Prostate gland (tissue), 2 donors: Measurements from ENCODE around the gene STK36. TPM values are rescaled to one million over a fixed set of nuclear protein-coding genes. Genes with fewer than 3 reads are reported as not detected.

Experiments used
- DNase-seq: peaks from one replicate; pipeline ENCODE4 v3.0.0-alpha.2; 2019; ENCODE audit warnings: low spot score
- H3K27ac ChIP-seq, 2 donors: fragments of 200-600 bp; sonication (generic); 2 replicates each; pipeline ENCODE4 v1.5.1; 2017 to 2019
- H3K27me3 ChIP-seq: fragments of 200-600 bp; sonication (generic); replicated peaks from 2 replicates; pipeline ENCODE4 v1.5.1; 2019; ENCODE audit not compliant: insufficient read depth
- H3K36me3 ChIP-seq, 2 donors: fragments of 200-600 bp; sonication (generic); 1 replicate in 1 of 2; 2 replicates in 1 of 2; pipeline versions ENCODE4 v1.5.1 to v1.8.1; 2017 to 2019
- H3K4me1 ChIP-seq: fragments of 200-600 bp; sonication (generic); replicated peaks from 2 replicates; pipeline ENCODE4 v1.5.1; 2019
- H3K4me3 ChIP-seq, 2 donors: fragments of 200-600 bp; sonication (generic); 2 replicates each; pipeline ENCODE4 v1.5.1; 2017 to 2019
- H3K9me3 ChIP-seq: fragments of 200-600 bp; sonication (generic); 2 replicates; pipeline ENCODE4 v1.5.1; 2017
- POLR2A ChIP-seq: fragments of 450-650 bp; IDR thresholded peaks from one replicate; pipeline ENCODE4 v1.6.1; 2016; ENCODE audit warnings: antibody characterized with exemption, mild to moderate bottlenecking
- POLR2AphosphoS5 ChIP-seq: sonication (generic); formaldehyde crosslinking; IDR thresholded peaks from one replicate; pipeline ENCODE4 v1.6.1; 2017; ENCODE audit warnings: antibody characterized with exemption
- WGBS: methylation state at CpG from one replicate; pipeline ENCODE4 v1.1.5; 2018; 5-methylcytosine and 5-hydroxymethylcytosine counted together
- intact Hi-C: fragments of 100-400 bp; cut with DNase I; formaldehyde crosslinking; loops from one replicate; pipeline ENCODE4 v1.14.2; 2022
- total RNA-seq, 2 donors: library from RNA; depleted of rRNA; stranded (reverse); fragments of >200 nt; gene quantifications; one replicate each; pipeline ENCODE4 v1.1.0, GENCODE V29; 2016
- TF ChIP-seq, protein P1 (sequence below), 4 experiments: fragments of 200-600 bp in 2 of 4; fragments of 450-650 bp in 2 of 4; sonication (generic) in 2 of 4; IDR thresholded peaks; 1 replicate in 3 of 4; 2 replicates in 1 of 4; pipeline ENCODE4 v1.5.1; 2016 to 2019; ENCODE audit warnings: antibody characterized with exemption in 4 of 4, mild to moderate bottlenecking in 2 of 4, moderate library complexity in 2 of 4

The STK36 gene
- total RNA-seq, 2 donors from 2014 or later, result 22.0 to 90.9 TPM

DNA sequence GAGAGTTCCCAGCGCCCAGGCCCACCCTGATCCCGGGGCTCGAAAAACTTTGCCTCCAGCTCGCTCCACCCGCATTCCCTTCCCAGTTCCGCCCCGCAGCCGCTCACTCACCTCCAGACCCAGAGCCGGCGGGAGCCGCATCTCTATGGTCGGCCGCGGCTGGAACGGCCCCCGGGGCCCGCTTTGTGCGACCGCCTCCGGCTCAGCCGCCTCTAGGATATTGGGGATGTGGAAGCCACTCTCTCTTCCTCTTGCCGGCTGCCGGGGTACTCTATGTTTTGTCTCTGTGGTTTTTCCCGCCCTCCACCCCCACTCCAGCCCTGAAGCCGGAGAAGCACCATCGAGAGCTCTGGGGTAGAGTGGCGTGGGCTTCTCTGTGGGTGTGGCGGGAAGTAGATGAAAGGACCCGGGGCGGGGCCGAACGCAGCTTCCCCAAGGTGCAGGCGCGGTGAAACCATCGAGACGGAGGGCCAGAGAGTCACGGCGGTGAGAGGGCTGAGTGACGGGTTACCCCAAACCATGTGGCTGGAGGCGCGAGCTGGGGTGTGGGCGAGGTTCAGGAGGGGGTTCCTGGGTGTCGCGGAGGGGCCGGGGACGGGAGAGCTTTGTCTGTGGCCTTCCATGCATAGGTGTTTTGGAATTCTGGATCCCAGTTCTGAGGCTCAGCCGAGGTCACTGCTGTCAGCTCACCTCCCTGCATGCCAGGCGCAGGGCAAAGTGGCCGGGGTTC, 12.5 kb upstream of the STK36 start, which contains the start of the genes BCS1L and ZNF142:
TSS of gene BCS1L (plus strand) at position 426 of the 730 bp plus-strand sequence. CDS start 1,305 bp downstream, outside the sequence.
TSS of gene ZNF142 (minus strand) at position 366 of the 730 bp plus-strand sequence. CDS start 3,194 bp downstream, outside the sequence.
- TF ChIP-seq, protein P1, sequence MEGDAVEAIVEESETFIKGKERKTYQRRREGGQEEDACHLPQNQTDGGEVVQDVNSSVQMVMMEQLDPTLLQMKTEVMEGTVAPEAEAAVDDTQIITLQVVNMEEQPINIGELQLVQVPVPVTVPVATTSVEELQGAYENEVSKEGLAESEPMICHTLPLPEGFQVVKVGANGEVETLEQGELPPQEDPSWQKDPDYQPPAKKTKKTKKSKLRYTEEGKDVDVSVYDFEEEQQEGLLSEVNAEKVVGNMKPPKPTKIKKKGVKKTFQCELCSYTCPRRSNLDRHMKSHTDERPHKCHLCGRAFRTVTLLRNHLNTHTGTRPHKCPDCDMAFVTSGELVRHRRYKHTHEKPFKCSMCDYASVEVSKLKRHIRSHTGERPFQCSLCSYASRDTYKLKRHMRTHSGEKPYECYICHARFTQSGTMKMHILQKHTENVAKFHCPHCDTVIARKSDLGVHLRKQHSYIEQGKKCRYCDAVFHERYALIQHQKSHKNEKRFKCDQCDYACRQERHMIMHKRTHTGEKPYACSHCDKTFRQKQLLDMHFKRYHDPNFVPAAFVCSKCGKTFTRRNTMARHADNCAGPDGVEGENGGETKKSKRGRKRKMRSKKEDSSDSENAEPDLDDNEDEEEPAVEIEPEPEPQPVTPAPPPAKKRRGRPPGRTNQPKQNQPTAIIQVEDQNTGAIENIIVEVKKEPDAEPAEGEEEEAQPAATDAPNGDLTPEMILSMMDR (IDR thresholded peaks at IDR 0.05), result peak in 1 of 4 experiments; percentile 8
- peak; percentile 91 for TF ChIP-seq POLR2AphosphoS5
- TF ChIP-seq POLR2A, result peak; percentile 48
- peak; percentile 92 for DNase-seq
- Histone ChIP-seq H3K9me3 (no peaks in the 10 kb centered on the region), H3K4me3 (peak within 1 kb of the TSS; percentile 68 to 82), H3K4me1 (no peaks in the 10 kb centered on the region), H3K27me3 (no peaks in the 10 kb centered on the region), H3K36me3 (peaks cover 7 to 8% of the 10 kb centered on the region in 2 donors), H3K27ac (peak within 1 kb of the TSS; percentile 70 to 81)
- under 1% methylated on average over 49 of the region's 49 CpGs for WGBS
- intact Hi-C loops, result loop anchor here (5.0 kb wide), 1 partner anchor 367 kb away; the partner anchor contains the start of gene TMBIM1

DNA sequence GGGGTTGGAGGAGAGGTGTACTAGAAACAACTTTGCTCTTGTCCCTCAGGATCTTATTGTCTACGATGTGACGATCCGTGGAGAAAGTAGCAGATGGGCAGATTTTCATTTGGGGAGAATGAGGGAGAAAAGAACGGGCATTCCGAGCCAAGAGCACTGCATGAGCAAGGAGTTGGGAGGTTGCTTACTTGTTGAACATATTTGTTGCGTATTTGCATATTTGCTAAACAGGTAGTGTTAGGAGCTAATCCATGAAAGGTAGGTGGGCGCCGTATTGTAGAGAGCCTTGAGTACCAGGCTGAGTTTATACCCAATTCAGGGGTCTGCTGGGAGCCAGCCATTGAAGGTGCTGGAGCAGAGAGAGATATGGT, 11.9 kb upstream of the STK36 start:
- peak overlapping the region; percentile 68 to 82 for H3K4me3 ChIP-seq
- peak overlapping the region; percentile 70 to 81 for H3K27ac ChIP-seq
- 14% methylated on average over 8 of the region's 8 CpGs for WGBS
- intact Hi-C loops, result loop anchor here (5.0 kb wide), 1 partner anchor 368 kb away; the partner anchor contains the start of gene TMBIM1
- H3K9me3 ChIP-seq, result no peaks in the 10 kb centered on the region
- no peaks in the 10 kb centered on the region for H3K4me1 ChIP-seq
- H3K27me3 ChIP-seq, result no peaks in the 10 kb centered on the region
- DNase-seq, result no peak
- TF ChIP-seq POLR2A (no peak), POLR2AphosphoS5 (no peak)
- TF ChIP-seq, protein P1 (IDR thresholded peaks at IDR 0.05), result no peak
- H3K36me3 ChIP-seq, result peaks cover 10 to 12% of the 10 kb centered on the region in 2 donors

DNA sequence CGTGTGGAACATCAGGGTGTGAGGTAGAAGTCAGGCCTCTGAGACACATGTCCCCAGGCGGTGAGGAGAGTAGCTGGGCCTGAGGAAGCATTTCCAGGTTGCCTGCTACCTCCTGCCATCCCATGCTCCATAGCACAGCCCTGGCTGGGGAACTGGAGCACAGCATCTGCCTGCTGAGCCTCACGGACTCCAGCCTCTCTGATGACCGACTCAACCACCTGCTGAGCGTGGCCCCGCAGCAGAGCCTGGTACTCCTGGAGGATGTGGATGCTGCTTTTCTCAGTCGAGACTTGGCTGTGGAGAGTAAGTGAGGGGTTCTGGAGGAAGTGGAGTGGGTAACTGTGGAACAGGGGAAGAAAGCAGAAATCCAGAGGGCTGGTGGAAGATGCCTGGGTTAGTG, 9.5 kb upstream of the STK36 start:
- no peaks in the 10 kb centered on the region for H3K4me1 ChIP-seq
- no peaks in the 10 kb centered on the region for H3K27me3 ChIP-seq
- H3K27ac ChIP-seq, result no peak overlapping the region
- H3K9me3 ChIP-seq, result no peaks in the 10 kb centered on the region
- no peak for DNase-seq
- WGBS, result 82% methylated on average over 7 of the region's 7 CpGs
- intact Hi-C loops, result no loop called here
- TF ChIP-seq POLR2AphosphoS5, result no peak
- H3K4me3 ChIP-seq, result no peak overlapping the region
- H3K36me3 ChIP-seq, result peaks cover 17% of the 10 kb centered on the region in 2 donors

DNA sequence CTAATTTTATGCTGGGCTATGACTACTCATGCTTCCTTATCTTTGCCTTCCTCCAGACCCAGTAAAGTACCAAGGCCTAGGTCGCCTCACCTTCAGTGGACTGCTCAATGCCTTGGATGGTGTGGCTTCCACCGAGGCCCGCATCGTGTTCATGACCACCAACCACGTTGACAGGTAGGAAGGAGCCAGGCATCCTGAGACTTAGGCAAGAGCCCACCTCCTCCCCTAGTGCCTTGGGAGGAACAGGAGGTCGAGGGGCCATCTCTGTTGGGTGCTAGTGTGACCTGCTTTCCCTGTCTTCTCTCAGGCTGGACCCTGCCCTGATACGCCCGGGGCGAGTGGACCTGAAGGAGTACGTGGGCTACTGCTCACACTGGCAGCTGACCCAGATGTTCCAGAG, 9.1 kb upstream of the STK36 start:
- TF ChIP-seq POLR2AphosphoS5 (no peak), POLR2A (no peak)
- TF ChIP-seq, protein P1 (IDR thresholded peaks at IDR 0.05), result no peak
- Histone ChIP-seq H3K9me3 (no peaks in the 10 kb centered on the region), H3K4me3 (no peak overlapping the region), H3K27ac (no peak overlapping the region), H3K27me3 (no peaks in the 10 kb centered on the region), H3K4me1 (no peaks in the 10 kb centered on the region), H3K36me3 (peaks cover 17% of the 10 kb centered on the region in 2 donors)
- DNase-seq, result no peak
- intact Hi-C loops, result no loop called here
- 89% methylated on average over 10 of the region's 10 CpGs for WGBS

DNA sequence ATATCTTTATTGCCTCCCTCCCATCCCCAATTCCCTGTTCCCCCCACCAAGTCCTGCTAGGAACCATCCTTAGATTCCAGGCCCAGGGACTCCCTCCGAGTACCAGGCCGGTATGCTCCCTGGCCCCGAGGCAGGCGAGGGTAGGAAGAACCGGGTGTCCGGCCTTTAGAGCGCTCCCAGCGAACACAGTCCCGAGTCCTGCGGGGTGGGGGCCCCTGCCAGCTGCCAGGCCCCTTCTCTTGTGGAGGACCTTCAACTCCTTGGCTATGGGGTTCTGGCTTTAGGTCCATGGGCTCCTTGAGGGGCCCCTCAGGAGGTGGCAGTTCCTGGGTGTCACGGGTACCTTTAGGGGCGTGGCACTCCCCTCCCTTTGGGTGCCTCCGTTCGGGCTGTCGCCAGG, 8.0 kb upstream of the STK36 start:
- H3K27me3 ChIP-seq, result no peaks in the 10 kb centered on the region

More for the DNA sequence above, 8.0 kb upstream of the STK36 start:
- H3K36me3 ChIP-seq, result peaks cover 17% of the 10 kb centered on the region in 2 donors
- no peak overlapping the region for H3K27ac ChIP-seq
- 84% methylated on average over 15 of the region's 15 CpGs for WGBS
- no peaks in the 10 kb centered on the region for H3K9me3 ChIP-seq
- TF ChIP-seq POLR2A, result no peak
- TF ChIP-seq, protein P1 (IDR thresholded peaks at IDR 0.05), result no peak
- TF ChIP-seq POLR2AphosphoS5, result no peak
- H3K4me1 ChIP-seq, result no peaks in the 10 kb centered on the region
- intact Hi-C loops, result no loop called here
- DNase-seq, result no peak
- H3K4me3 ChIP-seq, result no peak overlapping the region
